ENCODE results near the gene PVR. TPM values are rescaled to one million over a fixed set of nuclear protein-coding genes. Genes with fewer than 3 reads are reported as not detected.

Gene PVR
- polyA plus RNA-seq, 1 of the 3 experiments (the other 2 are of a cell fraction) = 90.8 TPM

- no peak for TF ChIP-seq MXI1 (IDR thresholded peaks at IDR 0.05; ENCODE audit: low read depth, low read length)
- TF ChIP-seq EZH2phosphoT487 (IDR thresholded peaks at IDR 0.05; ENCODE audit: borderline replicate concordance, low read depth) = no peak
- 0 out of 2 replicates have a peak, but pooled peaks have one; percentile 12 for TF ChIP-seq CTCF (IDR thresholded peaks at IDR 0.05)
- peak; percentile 56; the same call in 1 of the 2 replicates for TF ChIP-seq FOSL2 (IDR thresholded peaks at IDR 0.05; ENCODE audit: borderline replicate concordance, low read depth)
- no peak for TF ChIP-seq RAD21 (IDR thresholded peaks at IDR 0.05; ENCODE audit: low read length)
- no peak for TF ChIP-seq NFIC (IDR thresholded peaks at IDR 0.05; ENCODE audit: borderline replicate concordance)
- TF ChIP-seq GATA2 (CRISPR knock-in tag; IDR thresholded peaks at IDR 0.05) = no peak
- TF ChIP-seq ELF1 (IDR thresholded peaks at IDR 0.05) = no peak
- no peak for TF ChIP-seq MEF2A (IDR thresholded peaks at IDR 0.05; ENCODE audit: borderline replicate concordance, low read depth)
- no peak for TF ChIP-seq CHD2 (IDR thresholded peaks at IDR 0.05; ENCODE audit: low read length, partially characterized antibody)
- TF ChIP-seq RFX5 (IDR thresholded peaks at IDR 0.05; ENCODE audit: low read length) = peak; percentile 24; the same call in 1 of the 2 replicates
- no peak for TF ChIP-seq POLR2AphosphoS5 (IDR thresholded peaks at IDR 0.05; ENCODE audit: low read depth, low read length)
- TF ChIP-seq TEAD4 (IDR thresholded peaks at IDR 0.05; ENCODE audit: borderline replicate concordance, insufficient read depth) = peak; percentile 77; the same call in 1 of the 2 replicates
Observed at GRCh38 chr19:44677019-44677811, 33.5 kb downstream of the PVR start (continued).

GRCh38 chr19:44680536-44680935 lies 36.8 kb downstream of the PVR start:
- Histone ChIP-seq H3K79me2 (ENCODE audit: insufficient read depth) (no peaks in the 10 kb centered on the region), H3K4me1 (ENCODE audit: control insufficient read depth in 1 of 2, insufficient read depth in 2 of 2, low read depth in 1 of 2, low read length in 1 of 2) (peaks cover 0 to 5% of the 10 kb centered on the region in 2 experiments; a peak in 1 of 4 replicates), H2AFZ (ENCODE audit: low read depth) (no peak overlapping the region), H3K36me3 (replicated peaks in 1 of 2; ENCODE audit: control insufficient read depth in 1 of 2, insufficient read depth in 2 of 2, low read length in 1 of 2) (no peaks in the 10 kb centered on the region), H3K27ac (ENCODE audit: low read depth in 2 of 2, low read length in 1 of 2) (no peak overlapping the region), H3K9me3 (no peaks in the 10 kb centered on the region), H3K9ac (no peak overlapping the region), H3K9me2 (no peaks in the 10 kb centered on the region), H3K4me2 (no peak overlapping the region), H4K20me1 (ENCODE audit: insufficient read depth) (no peaks in the 10 kb centered on the region), H3F3A (replicated peaks; ENCODE audit: insufficient read depth) (peaks cover 42% of the 10 kb centered on the region), H3K27me3 (ENCODE audit: insufficient read depth) (no peaks in the 10 kb centered on the region), H3K4me3 (ENCODE audit: low read depth in 2 of 2, low read length in 1 of 2) (no peak overlapping the region)
- ChIA-PET POLR2A (no interaction called here), CTCF (interaction anchor here (1.0 to 2.2 kb wide), 3 partner anchors 9 to 110 kb away, joined by 3 to 13 read pairs (median 10); no protein-coding TSS in a partner anchor)
- DNase-seq = no peak
- TF ChIP-seq ZBTB33 (IDR thresholded peaks at IDR 0.05; ENCODE audit: borderline replicate concordance, low read depth) (no peak), MEF2A (IDR thresholded peaks at IDR 0.05; ENCODE audit: borderline replicate concordance, low read depth) (no peak), IRF3 (IDR thresholded peaks at IDR 0.05; ENCODE audit: low read depth, low read length) (no peak), YY1 (IDR thresholded peaks at IDR 0.05; ENCODE audit: low read depth) (no peak), GATA2 (CRISPR knock-in tag; IDR thresholded peaks at IDR 0.05) (no peak), GABPA (IDR thresholded peaks at IDR 0.05; ENCODE audit: low read depth) (no peak), RXRA (IDR thresholded peaks at IDR 0.05; ENCODE audit: borderline replicate concordance, low read depth) (no peak), TEAD4 (IDR thresholded peaks at IDR 0.05; ENCODE audit: borderline replicate concordance, insufficient read depth) (no peak), REST (IDR thresholded peaks at IDR 0.05; ENCODE audit: low read depth, low read length) (no peak)

Measured in SK-N-SH (cell line).